ENCODE data around the gene RPS6KA2.

RPS6KA2 gene

GRCh38 chr6:166381381-166381732 is 245.7 kb downstream of the RPS6KA2 start:
- Histone ChIP-seq H3K4me3 (ENCODE audit: low read depth in 1 of 2, low read length in 2 of 2) (peak overlapping the region; percentile 85 to 91), H3K9ac (ENCODE audit: low read depth in 1 of 2, low read length in 2 of 2) (peak overlapping the region; percentile 68 to 99), H3K27ac (ENCODE audit: low read depth, low read length) (peak overlapping the region; percentile 47)

GRCh38 chr6:166379800-166380199 is 247.3 kb downstream of the RPS6KA2 start:
- Histone ChIP-seq H3K4me1 (ENCODE audit: control insufficient read depth in 1 of 2, insufficient read depth in 2 of 2, low read length in 2 of 2) (peaks cover 3 to 11% of the 10 kb centered on the region in 2 donors), H3K9ac (ENCODE audit: low read depth in 1 of 2, low read length in 2 of 2) (no peak overlapping the region), H3K9me3 (ENCODE audit: control insufficient read depth in 1 of 2, low read length in 2 of 2) (no peaks in the 10 kb centered on the region), H3K4me3 (ENCODE audit: low read depth in 1 of 2, low read length in 2 of 2) (no peak overlapping the region), H3K27me3 (ENCODE audit: control insufficient read depth in 1 of 2, insufficient read depth in 2 of 2, low read length in 2 of 2) (no peaks in the 10 kb centered on the region), H3K36me3 (ENCODE audit: control insufficient read depth in 1 of 2, insufficient read depth in 2 of 2, low read length in 2 of 2) (no peaks in the 10 kb centered on the region), H3K27ac (ENCODE audit: low read depth, low read length) (no peak overlapping the region)

More at GRCh38 chr6:166381381-166381732, 245.7 kb downstream of the RPS6KA2 start:
- H3K9me3 ChIP-seq (ENCODE audit: control insufficient read depth in 1 of 2, low read length in 2 of 2) = no peaks in the 10 kb centered on the region
- H3K4me1 ChIP-seq (ENCODE audit: control insufficient read depth in 1 of 2, insufficient read depth in 2 of 2, low read length in 2 of 2) = peaks cover 3 to 11% of the 10 kb centered on the region in 2 donors
- no peaks in the 10 kb centered on the region for H3K36me3 ChIP-seq (ENCODE audit: control insufficient read depth in 1 of 2, insufficient read depth in 2 of 2, low read length in 2 of 2)
- H3K27me3 ChIP-seq (ENCODE audit: control insufficient read depth in 1 of 2, insufficient read depth in 2 of 2, low read length in 2 of 2) = no peaks in the 10 kb centered on the region

- H3K4me1 ChIP-seq (ENCODE audit: control insufficient read depth in 1 of 2, insufficient read depth in 2 of 2, low read length in 2 of 2) = peaks cover 3 to 11% of the 10 kb centered on the region in 2 donors
- H3K27me3 ChIP-seq (ENCODE audit: control insufficient read depth in 1 of 2, insufficient read depth in 2 of 2, low read length in 2 of 2) = no peaks in the 10 kb centered on the region
- no peak overlapping the region for H3K9ac ChIP-seq (ENCODE audit: low read depth in 1 of 2, low read length in 2 of 2)
- H3K36me3 ChIP-seq (ENCODE audit: control insufficient read depth in 1 of 2, insufficient read depth in 2 of 2, low read length in 2 of 2) = no peaks in the 10 kb centered on the region
- no peak overlapping the region for H3K4me3 ChIP-seq (ENCODE audit: low read depth in 1 of 2, low read length in 2 of 2)
- H3K9me3 ChIP-seq (ENCODE audit: control insufficient read depth in 1 of 2, low read length in 2 of 2) = no peaks in the 10 kb centered on the region
- H3K27ac ChIP-seq (ENCODE audit: low read depth, low read length) = no peak overlapping the region
Observed at GRCh38 chr6:166379103-166379586, 247.9 kb downstream of the RPS6KA2 start.

GRCh38 chr6:166377721-166378120 is 249.3 kb downstream of the RPS6KA2 start:
- no peaks in the 10 kb centered on the region for H3K36me3 ChIP-seq (ENCODE audit: control insufficient read depth in 1 of 2, insufficient read depth in 2 of 2, low read length in 2 of 2)
- H3K9ac ChIP-seq (ENCODE audit: low read depth in 1 of 2, low read length in 2 of 2) = no peak overlapping the region
- H3K27ac ChIP-seq (ENCODE audit: low read depth, low read length) = no peak overlapping the region
- H3K27me3 ChIP-seq (ENCODE audit: control insufficient read depth in 1 of 2, insufficient read depth in 2 of 2, low read length in 2 of 2) = no peaks in the 10 kb centered on the region
- peaks cover 3 to 11% of the 10 kb centered on the region in 2 donors for H3K4me1 ChIP-seq (ENCODE audit: control insufficient read depth in 1 of 2, insufficient read depth in 2 of 2, low read length in 2 of 2)
- H3K9me3 ChIP-seq (ENCODE audit: control insufficient read depth in 1 of 2, low read length in 2 of 2) = no peaks in the 10 kb centered on the region
- no peak overlapping the region for H3K4me3 ChIP-seq (ENCODE audit: low read depth in 1 of 2, low read length in 2 of 2)

- Histone ChIP-seq H3K27me3 (ENCODE audit: control insufficient read depth in 1 of 2, insufficient read depth in 2 of 2, low read length in 2 of 2) (no peaks in the 10 kb centered on the region), H3K36me3 (ENCODE audit: control insufficient read depth in 1 of 2, insufficient read depth in 2 of 2, low read length in 2 of 2) (no peaks in the 10 kb centered on the region), H3K9ac (ENCODE audit: low read depth in 1 of 2, low read length in 2 of 2) (no peak overlapping the region), H3K27ac (ENCODE audit: low read depth, low read length) (no peak overlapping the region), H3K4me3 (ENCODE audit: low read depth in 1 of 2, low read length in 2 of 2) (no peak overlapping the region), H3K9me3 (ENCODE audit: control insufficient read depth in 1 of 2, low read length in 2 of 2) (no peaks in the 10 kb centered on the region), H3K4me1 (ENCODE audit: control insufficient read depth in 1 of 2, insufficient read depth in 2 of 2, low read length in 2 of 2) (peaks cover 0 to 7% of the 10 kb centered on the region in 2 donors)
Observed at GRCh38 chr6:166375013-166375412, 252.0 kb downstream of the RPS6KA2 start.

GRCh38 chr6:166370489-166370888 is 256.6 kb downstream of the RPS6KA2 start:
- H3K4me1 ChIP-seq (ENCODE audit: control insufficient read depth in 1 of 2, insufficient read depth in 2 of 2, low read length in 2 of 2) = no peaks in the 10 kb centered on the region
- peaks cover 0 to 8% of the 10 kb centered on the region in 2 donors for H3K36me3 ChIP-seq (ENCODE audit: control insufficient read depth in 1 of 2, insufficient read depth in 2 of 2, low read length in 2 of 2)
- H3K9ac ChIP-seq (ENCODE audit: low read depth in 1 of 2, low read length in 2 of 2) = no peak overlapping the region
- no peak overlapping the region for H3K27ac ChIP-seq (ENCODE audit: low read depth, low read length)
- no peaks in the 10 kb centered on the region for H3K27me3 ChIP-seq (ENCODE audit: control insufficient read depth in 1 of 2, insufficient read depth in 2 of 2, low read length in 2 of 2)
- H3K9me3 ChIP-seq (ENCODE audit: control insufficient read depth in 1 of 2, low read length in 2 of 2) = no peaks in the 10 kb centered on the region
- no peak overlapping the region for H3K4me3 ChIP-seq (ENCODE audit: low read depth in 1 of 2, low read length in 2 of 2)

- Histone ChIP-seq H3K27me3 (ENCODE audit: control insufficient read depth in 1 of 2, insufficient read depth in 2 of 2, low read length in 2 of 2) (no peaks in the 10 kb centered on the region), H3K9ac (ENCODE audit: low read depth in 1 of 2, low read length in 2 of 2) (no peak overlapping the region), H3K36me3 (ENCODE audit: control insufficient read depth in 1 of 2, insufficient read depth in 2 of 2, low read length in 2 of 2) (peaks cover 0 to 10% of the 10 kb centered on the region in 2 donors), H3K4me3 (ENCODE audit: low read depth in 1 of 2, low read length in 2 of 2) (no peak overlapping the region), H3K9me3 (ENCODE audit: control insufficient read depth in 1 of 2, low read length in 2 of 2) (no peaks in the 10 kb centered on the region), H3K27ac (ENCODE audit: low read depth, low read length) (no peak overlapping the region), H3K4me1 (ENCODE audit: control insufficient read depth in 1 of 2, insufficient read depth in 2 of 2, low read length in 2 of 2) (no peaks in the 10 kb centered on the region)
Observed at GRCh38 chr6:166369782-166370181, 257.3 kb downstream of the RPS6KA2 start.

GRCh38 chr6:166366921-166367320 is 260.1 kb downstream of the RPS6KA2 start:
- Histone ChIP-seq H3K27ac (ENCODE audit: low read depth, low read length) (no peak overlapping the region), H3K36me3 (ENCODE audit: control insufficient read depth in 1 of 2, insufficient read depth in 2 of 2, low read length in 2 of 2) (peaks cover 0 to 30% of the 10 kb centered on the region in 2 donors), H3K27me3 (ENCODE audit: control insufficient read depth in 1 of 2, insufficient read depth in 2 of 2, low read length in 2 of 2) (no peaks in the 10 kb centered on the region)

GRCh38 chr6:166365806-166366205 is 261.2 kb downstream of the RPS6KA2 start:
- Histone ChIP-seq H3K36me3 (ENCODE audit: control insufficient read depth in 1 of 2, insufficient read depth in 2 of 2, low read length in 2 of 2) (peaks cover 0 to 30% of the 10 kb centered on the region in 2 donors), H3K27me3 (ENCODE audit: control insufficient read depth in 1 of 2, insufficient read depth in 2 of 2, low read length in 2 of 2) (no peaks in the 10 kb centered on the region), H3K4me1 (ENCODE audit: control insufficient read depth in 1 of 2, insufficient read depth in 2 of 2, low read length in 2 of 2) (no peaks in the 10 kb centered on the region), H3K27ac (ENCODE audit: low read depth, low read length) (no peak overlapping the region), H3K9me3 (ENCODE audit: control insufficient read depth in 1 of 2, low read length in 2 of 2) (no peaks in the 10 kb centered on the region), H3K4me3 (ENCODE audit: low read depth in 1 of 2, low read length in 2 of 2) (no peak overlapping the region), H3K9ac (ENCODE audit: low read depth in 1 of 2, low read length in 2 of 2) (no peak overlapping the region)

More at GRCh38 chr6:166366921-166367320, 260.1 kb downstream of the RPS6KA2 start:
- no peaks in the 10 kb centered on the region for H3K4me1 ChIP-seq (ENCODE audit: control insufficient read depth in 1 of 2, insufficient read depth in 2 of 2, low read length in 2 of 2)
- no peak overlapping the region for H3K4me3 ChIP-seq (ENCODE audit: low read depth in 1 of 2, low read length in 2 of 2)
- no peak overlapping the region for H3K9ac ChIP-seq (ENCODE audit: low read depth in 1 of 2, low read length in 2 of 2)
- H3K9me3 ChIP-seq (ENCODE audit: control insufficient read depth in 1 of 2, low read length in 2 of 2) = no peaks in the 10 kb centered on the region

- no peaks in the 10 kb centered on the region for H3K27me3 ChIP-seq (ENCODE audit: control insufficient read depth in 1 of 2, insufficient read depth in 2 of 2, low read length in 2 of 2)
- H3K9me3 ChIP-seq (ENCODE audit: control insufficient read depth in 1 of 2, low read length in 2 of 2) = no peaks in the 10 kb centered on the region
- H3K27ac ChIP-seq (ENCODE audit: low read depth, low read length) = no peak overlapping the region
- H3K4me3 ChIP-seq (ENCODE audit: low read depth in 1 of 2, low read length in 2 of 2) = no peak overlapping the region
- H3K4me1 ChIP-seq (ENCODE audit: control insufficient read depth in 1 of 2, insufficient read depth in 2 of 2, low read length in 2 of 2) = no peaks in the 10 kb centered on the region
- peaks cover 0 to 30% of the 10 kb centered on the region in 2 donors for H3K36me3 ChIP-seq (ENCODE audit: control insufficient read depth in 1 of 2, insufficient read depth in 2 of 2, low read length in 2 of 2)
- no peak overlapping the region for H3K9ac ChIP-seq (ENCODE audit: low read depth in 1 of 2, low read length in 2 of 2)
Observed at GRCh38 chr6:166365221-166365620, 261.8 kb downstream of the RPS6KA2 start.

GRCh38 chr6:166364456-166364855 is 262.6 kb downstream of the RPS6KA2 start:
- no peak overlapping the region for H3K9ac ChIP-seq (ENCODE audit: low read depth in 1 of 2, low read length in 2 of 2)
- no peaks in the 10 kb centered on the region for H3K27me3 ChIP-seq (ENCODE audit: control insufficient read depth in 1 of 2, insufficient read depth in 2 of 2, low read length in 2 of 2)
- H3K4me1 ChIP-seq (ENCODE audit: control insufficient read depth in 1 of 2, insufficient read depth in 2 of 2, low read length in 2 of 2) = no peaks in the 10 kb centered on the region
- no peak overlapping the region for H3K27ac ChIP-seq (ENCODE audit: low read depth, low read length)
- peaks cover 0 to 30% of the 10 kb centered on the region in 2 donors for H3K36me3 ChIP-seq (ENCODE audit: control insufficient read depth in 1 of 2, insufficient read depth in 2 of 2, low read length in 2 of 2)
- H3K4me3 ChIP-seq (ENCODE audit: low read depth in 1 of 2, low read length in 2 of 2) = no peak overlapping the region
- H3K9me3 ChIP-seq (ENCODE audit: control insufficient read depth in 1 of 2, low read length in 2 of 2) = no peaks in the 10 kb centered on the region
